NB4 (cell line): Measurements from ENCODE around the gene CCNE1.

Experiments
- CTCF ChIP-seq: IDR thresholded peaks from one replicate; pipeline ENCODE4 v1.5.1; 2012; ENCODE audit warnings: low read depth, low read length
- MAX ChIP-seq: IDR thresholded peaks from 2 replicates; pipeline ENCODE4 v1.6.1; 2011; ENCODE audit warnings: low read depth, low read length

DNA sequence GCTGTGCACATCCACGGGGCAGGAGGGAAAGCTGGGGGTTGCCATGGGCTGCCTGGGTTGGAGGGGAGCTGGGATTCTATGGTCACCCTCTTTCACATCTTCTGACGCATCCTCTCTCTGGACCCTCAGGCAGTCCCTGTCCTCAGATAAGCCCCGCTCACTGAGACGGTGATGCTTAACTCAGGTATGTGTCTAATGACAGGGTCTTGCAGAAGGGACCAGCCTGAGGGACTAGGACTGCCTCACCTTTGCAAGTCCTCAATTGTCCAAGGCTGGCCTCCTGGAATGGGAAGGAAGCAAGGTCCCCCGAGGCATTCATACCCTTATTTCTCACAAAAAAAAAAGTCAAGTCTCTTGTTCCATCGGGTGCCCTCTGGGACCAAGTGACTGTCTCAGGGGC, 37.7 kb upstream of the CCNE1 start:
- TF ChIP-seq MAX, result no peak
- TF ChIP-seq CTCF, result no peak
